CD14-positive monocyte (primary cell): Measurements from ENCODE around the gene LUZP2. TPM values are rescaled to one million over a fixed set of nuclear protein-coding genes. Genes with fewer than 3 reads are reported as not detected.

Experiments
- DNase-seq, 3 donors: peaks; one replicate each; pipeline ENCODE4 v3.0.0-alpha.2; 2011 to 2022
- H2AFZ ChIP-seq: 2 replicates; pipeline ENCODE4 v1.6.0; 2012; ENCODE audit warnings: mild to moderate bottlenecking, low read depth, low read length, inconsistent platforms; ENCODE audit not compliant: insufficient read depth, poor library complexity, severe bottlenecking
- H3K27ac ChIP-seq, 2 donors: 1 replicate in 1 of 2; 2 replicates in 1 of 2; pipeline ENCODE4 v1.5.1; 2012 to 2013; ENCODE audit warnings: low read length in 2 of 2, control low read depth in 1 of 2, inconsistent platforms in 1 of 2, low read depth in 1 of 2, mild to moderate bottlenecking in 1 of 2
- H3K27me3 ChIP-seq, 2 donors: one replicate each; pipeline versions ENCODE4 v1.6.0 to v1.6.1; 2011 to 2013; ENCODE audit warnings: low read length in 2 of 2; ENCODE audit not compliant: control insufficient read depth in 2 of 2, insufficient read depth in 2 of 2
- H3K36me3 ChIP-seq, 2 donors: replicated peaks in 1 of 2; 1 replicate in 1 of 2; 2 replicates in 1 of 2; pipeline versions ENCODE4 v1.5.1 to v1.6.1; 2012 to 2013; ENCODE audit warnings: low read length in 2 of 2, control low read depth in 1 of 2, inconsistent platforms in 1 of 2, mild to moderate bottlenecking in 1 of 2; ENCODE audit not compliant: insufficient read depth in 2 of 2, control insufficient read depth in 1 of 2
- H3K4me1 ChIP-seq, 2 donors: 1 replicate in 1 of 2; 2 replicates in 1 of 2; pipeline versions ENCODE4 v1.5.1 to v1.6.1; 2012 to 2013; ENCODE audit warnings: low read length in 2 of 2, control low read depth in 1 of 2, inconsistent platforms in 1 of 2, mild to moderate bottlenecking in 1 of 2, moderate library complexity in 1 of 2; ENCODE audit not compliant: insufficient read depth in 2 of 2, control insufficient read depth in 1 of 2
- H3K4me2 ChIP-seq: replicated peaks from 2 replicates; pipeline ENCODE3; 2012; ENCODE audit warnings: low read length, moderate library complexity, mild to moderate bottlenecking; ENCODE audit not compliant: poor library complexity, severe bottlenecking; ENCODE audit errors: extremely low read depth
- H3K4me3 ChIP-seq, 3 experiments: fragments of 200-600 bp in 1 of 3; sonication (generic) in 1 of 3; replicated peaks in 1 of 3; 1 replicate in 2 of 3; 2 replicates in 1 of 3; pipeline ENCODE4 v1.5.1; 2011 to 2013; ENCODE audit warnings: low read length in 3 of 3, mild to moderate bottlenecking in 3 of 3, control low read depth in 2 of 3, low read depth in 2 of 3, inconsistent platforms in 1 of 3, moderate library complexity in 1 of 3
- H3K79me2 ChIP-seq: 2 replicates; pipeline ENCODE4 v1.6.0; 2012; ENCODE audit warnings: mild to moderate bottlenecking, control low read depth, inconsistent platforms, low read length, moderate library complexity; ENCODE audit not compliant: insufficient read depth
- H3K9ac ChIP-seq: 2 replicates; pipeline ENCODE4 v1.6.0; 2017; ENCODE audit warnings: low read length, mild to moderate bottlenecking; ENCODE audit not compliant: insufficient read depth, poor library complexity, severe bottlenecking
- H3K9me3 ChIP-seq, 2 donors: replicated peaks in 1 of 2; 1 replicate in 1 of 2; 2 replicates in 1 of 2; pipeline versions ENCODE4 v1.5.1 to v1.6.1; 2012 to 2013; ENCODE audit warnings: low read length in 2 of 2, control low read depth in 1 of 2; ENCODE audit not compliant: control insufficient read depth in 1 of 2, insufficient read depth in 1 of 2
- H4K20me1 ChIP-seq: 2 replicates; pipeline ENCODE4 v1.6.0; 2012; ENCODE audit warnings: mild to moderate bottlenecking, low read length, control low read depth, moderate library complexity; ENCODE audit not compliant: insufficient read depth
- H3K27ac Mint-ChIP-seq, 7 donors: one replicate each; pipeline ENCODE4 v1.8.0; 2020; ENCODE audit warnings: mild to moderate bottlenecking in 7 of 7, mixed read lengths in 7 of 7, moderate library complexity in 6 of 7, inconsistent platforms in 2 of 7
- H3K27me3 Mint-ChIP-seq, 3 donors: one replicate each; pipeline ENCODE4 v1.8.0; 2021 to 2022; ENCODE audit warnings: low read depth in 3 of 3, mild to moderate bottlenecking in 3 of 3, mixed read lengths in 3 of 3, moderate library complexity in 3 of 3, inconsistent platforms in 1 of 3
- H3K36me3 Mint-ChIP-seq, 2 donors: one replicate each; pipeline ENCODE4 v1.8.0; 2020; ENCODE audit warnings: mixed read lengths in 2 of 2, inconsistent platforms in 1 of 2, mild to moderate bottlenecking in 1 of 2
- H3K4me1 Mint-ChIP-seq: one replicate; pipeline ENCODE4 v1.8.0; 2020; ENCODE audit warnings: mild to moderate bottlenecking, mixed read lengths
- H3K4me3 Mint-ChIP-seq, 2 donors: one replicate each; pipeline ENCODE4 v1.8.0; 2020; ENCODE audit warnings: mild to moderate bottlenecking in 2 of 2, mixed read lengths in 2 of 2, moderate library complexity in 1 of 2
- H3K9me3 Mint-ChIP-seq, 7 donors: one replicate each; pipeline ENCODE4 v1.8.0; 2020 to 2022; ENCODE audit warnings: mixed read lengths in 7 of 7, mild to moderate bottlenecking in 6 of 7, moderate library complexity in 6 of 7, inconsistent platforms in 2 of 7
- WGBS: methylation state at CpG from one replicate; pipeline ENCODE4 v1.1.5; 2013; ENCODE audit warnings: missing lambda C conversion rate; ENCODE audit not compliant: insufficient coverage; 5-methylcytosine and 5-hydroxymethylcytosine counted together
- intact Hi-C, 2 donors: fragments of 100-400 bp; cut with micrococcal nuclease; formaldehyde crosslinking; loops; one replicate each; pipeline versions ENCODE4 v1.15.0 to v1.15.1; 2023
- polyA plus RNA-seq, 3 donors: library from polyadenylated mRNA; depleted of rRNA in 1 of 3; unstranded in 2 of 3; stranded (reverse) in 1 of 3; fragments of 300-500 nt in 2 of 3; fragments of >200 nt in 1 of 3; fragmentation: Illumina TruSeq in 2 of 3; gene quantifications; 1 replicate in 2 of 3; 2 replicates in 1 of 3; pipeline ENCODE4 v1.2.3, GENCODE V29; 2012 to 2021
- TF ChIP-seq, protein P1 (sequence below): fragments of 200-600 bp; IDR thresholded peaks from one replicate; pipeline ENCODE4 v1.8.0; 2022; ENCODE audit warnings: antibody characterized with exemption, mild to moderate bottlenecking

Gene LUZP2
- polyA plus RNA-seq, 3 donors, result not detected

GRCh38 chr11:24925091-24925490 is 428.2 kb downstream of the LUZP2 start:
- H3K4me1 ChIP-seq, result no peaks in the 10 kb centered on the region
- H3K9ac ChIP-seq, result no peak overlapping the region
- peaks cover 0 to 3% (median 2%) of the 10 kb centered on the region in 3 donors for H3K27me3 Mint-ChIP-seq
- no peak overlapping the region for H3K27ac Mint-ChIP-seq
- H3K4me2 ChIP-seq, result no peak overlapping the region
- H2AFZ ChIP-seq, result no peak overlapping the region
- no peaks in the 10 kb centered on the region for H3K4me1 Mint-ChIP-seq
- no CpG with 5 or more reads among the region's 1 CpG for WGBS
- no peaks in the 10 kb centered on the region for H3K79me2 ChIP-seq
- H3K9me3 ChIP-seq, result no peaks in the 10 kb centered on the region
- no peaks in the 10 kb centered on the region for H3K36me3 ChIP-seq
- intact Hi-C loops, result no loop called here
- TF ChIP-seq, protein P1, sequence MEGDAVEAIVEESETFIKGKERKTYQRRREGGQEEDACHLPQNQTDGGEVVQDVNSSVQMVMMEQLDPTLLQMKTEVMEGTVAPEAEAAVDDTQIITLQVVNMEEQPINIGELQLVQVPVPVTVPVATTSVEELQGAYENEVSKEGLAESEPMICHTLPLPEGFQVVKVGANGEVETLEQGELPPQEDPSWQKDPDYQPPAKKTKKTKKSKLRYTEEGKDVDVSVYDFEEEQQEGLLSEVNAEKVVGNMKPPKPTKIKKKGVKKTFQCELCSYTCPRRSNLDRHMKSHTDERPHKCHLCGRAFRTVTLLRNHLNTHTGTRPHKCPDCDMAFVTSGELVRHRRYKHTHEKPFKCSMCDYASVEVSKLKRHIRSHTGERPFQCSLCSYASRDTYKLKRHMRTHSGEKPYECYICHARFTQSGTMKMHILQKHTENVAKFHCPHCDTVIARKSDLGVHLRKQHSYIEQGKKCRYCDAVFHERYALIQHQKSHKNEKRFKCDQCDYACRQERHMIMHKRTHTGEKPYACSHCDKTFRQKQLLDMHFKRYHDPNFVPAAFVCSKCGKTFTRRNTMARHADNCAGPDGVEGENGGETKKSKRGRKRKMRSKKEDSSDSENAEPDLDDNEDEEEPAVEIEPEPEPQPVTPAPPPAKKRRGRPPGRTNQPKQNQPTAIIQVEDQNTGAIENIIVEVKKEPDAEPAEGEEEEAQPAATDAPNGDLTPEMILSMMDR, result no peak
- no peaks in the 10 kb centered on the region for H4K20me1 ChIP-seq
- DNase-seq, result no peak
- H3K27me3 ChIP-seq, result no peaks in the 10 kb centered on the region
- H3K4me3 ChIP-seq, result no peak overlapping the region
- no peak overlapping the region for H3K27ac ChIP-seq
- peaks cover 0 to 14% (median 6%) of the 10 kb centered on the region in 7 donors for H3K9me3 Mint-ChIP-seq
- H3K4me3 Mint-ChIP-seq, result no peak overlapping the region
- H3K36me3 Mint-ChIP-seq, result no peaks in the 10 kb centered on the region

DNA sequence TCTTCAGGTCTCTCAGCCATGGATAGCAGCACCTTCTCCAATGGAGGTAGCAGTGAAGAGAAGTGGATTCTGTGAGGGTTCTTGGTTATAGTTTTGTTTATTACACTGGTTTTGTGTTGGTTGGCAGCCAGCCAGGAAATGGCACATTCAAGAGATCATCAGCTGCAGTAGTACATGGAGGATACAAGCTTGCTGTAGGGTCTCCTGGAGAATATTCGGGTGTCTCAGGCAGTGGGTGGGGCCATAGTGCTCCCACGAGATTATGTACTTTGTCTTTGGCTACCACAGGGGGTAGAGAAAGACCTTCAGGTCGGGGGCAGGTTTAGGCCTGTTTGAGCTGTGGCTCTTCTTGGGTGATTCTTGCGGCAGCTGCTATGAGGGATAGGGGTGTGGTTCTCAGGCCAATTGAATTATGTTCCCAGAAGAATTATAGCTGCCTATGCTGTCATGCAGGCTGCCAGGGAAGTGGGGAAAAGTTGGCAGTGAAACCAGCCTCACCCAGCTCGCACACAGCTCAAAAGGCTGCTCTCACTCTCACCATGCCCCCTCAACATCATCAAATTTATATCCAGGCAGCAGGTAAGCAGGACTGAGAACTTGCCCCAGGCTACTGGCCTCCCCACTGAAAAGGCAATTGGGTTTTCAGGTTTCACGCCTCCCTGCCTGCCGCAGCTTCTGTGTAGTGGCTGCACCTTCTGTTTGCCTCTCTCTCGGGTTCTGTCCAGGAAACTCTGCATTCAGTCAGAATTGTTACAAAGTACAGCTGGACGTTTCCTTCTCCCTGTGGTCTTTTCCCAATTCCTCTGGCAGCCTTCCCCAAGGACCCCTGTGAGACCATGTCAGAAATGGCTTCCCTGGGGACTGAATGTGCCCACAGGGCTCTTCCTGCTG is 435.5 kb downstream of the LUZP2 start:
- Histone ChIP-seq H4K20me1 (no peaks in the 10 kb centered on the region), H3K9me3 (peaks cover 13% of the 10 kb centered on the region in 2 donors), H3K36me3 (no peaks in the 10 kb centered on the region), H3K27ac (no peak overlapping the region), H3K4me3 (no peak overlapping the region), H3K79me2 (no peaks in the 10 kb centered on the region), H2AFZ (no peak overlapping the region), H3K9ac (no peak overlapping the region), H3K4me2 (no peak overlapping the region), H3K4me1 (no peaks in the 10 kb centered on the region), H3K27me3 (no peaks in the 10 kb centered on the region)
- DNase-seq, result no peak
- Mint-ChIP-seq H3K27me3 (peaks cover 0 to 2% (median 0%) of the 10 kb centered on the region in 3 donors), H3K4me3 (no peak overlapping the region), H3K4me1 (no peaks in the 10 kb centered on the region), H3K9me3 (peaks cover 2 to 8% (median 3%) of the 10 kb centered on the region in 7 donors), H3K36me3 (no peaks in the 10 kb centered on the region), H3K27ac (no peak overlapping the region)
- TF ChIP-seq, protein P1, result no peak
- 84% methylated on average over 9 of the region's 9 CpGs for whole genome bisulfite sequencing
- intact Hi-C loops, result no loop called here
